ENCODE data around the gene SYNC.
"Not testable (repeated sequence)": the region's sequence is repeated elsewhere in the genome, so short reads cannot be mapped to it uniquely, and the experiment has no call there.

SYNC gene

DNA sequence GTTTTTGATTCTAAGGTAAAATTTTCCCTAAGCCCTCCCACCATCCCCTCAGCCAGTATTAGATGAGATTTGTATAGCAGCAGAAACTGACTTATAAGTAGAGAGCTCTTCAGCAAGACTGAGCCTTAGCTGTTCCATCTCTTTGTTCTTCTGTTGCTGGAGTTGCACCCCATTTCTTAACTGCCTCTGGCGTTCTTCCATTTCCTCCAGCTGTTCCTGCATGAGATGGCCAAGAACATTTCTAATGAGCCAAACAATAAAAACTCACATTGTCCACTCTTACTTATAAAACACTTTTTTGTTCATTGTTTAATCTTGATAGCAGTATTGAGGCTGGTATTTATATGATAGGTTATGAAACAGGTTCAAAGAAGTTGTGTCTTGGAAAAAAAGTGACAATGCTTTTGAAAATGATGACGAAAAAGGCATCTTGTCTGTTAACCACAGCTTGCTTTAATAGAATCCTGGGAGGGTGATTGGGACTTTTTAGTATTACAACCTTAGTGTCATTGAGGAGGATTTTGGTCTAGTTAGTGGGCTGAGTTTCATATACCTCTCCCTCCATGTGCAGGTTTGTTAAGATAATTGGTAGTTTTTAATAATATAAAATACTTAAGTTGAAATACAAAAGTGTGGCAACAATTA, 18.3 kb downstream of the SYNC start:
- DNase-seq, result no peak

DNA sequence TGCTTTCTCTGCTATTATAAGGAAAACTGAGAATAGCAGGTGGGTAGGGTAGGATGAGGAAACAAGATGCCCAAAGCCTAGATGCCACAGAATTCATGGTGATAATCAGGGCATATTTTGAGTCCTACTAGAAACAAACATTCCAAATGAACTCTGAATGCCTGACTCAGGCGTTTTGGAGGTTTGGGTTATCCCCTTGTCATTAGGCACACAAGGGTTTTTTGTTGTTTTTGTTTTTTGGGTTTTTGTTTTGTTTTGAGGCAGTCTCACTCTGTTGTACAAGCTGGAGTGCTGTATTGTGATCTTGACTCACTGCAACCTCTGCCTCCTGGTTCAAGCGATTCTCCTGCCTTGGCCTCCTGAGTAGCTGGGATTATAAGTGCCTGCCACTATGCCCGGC, 19.2 kb downstream of the SYNC start:
- DNase-seq, result no peak

DNA sequence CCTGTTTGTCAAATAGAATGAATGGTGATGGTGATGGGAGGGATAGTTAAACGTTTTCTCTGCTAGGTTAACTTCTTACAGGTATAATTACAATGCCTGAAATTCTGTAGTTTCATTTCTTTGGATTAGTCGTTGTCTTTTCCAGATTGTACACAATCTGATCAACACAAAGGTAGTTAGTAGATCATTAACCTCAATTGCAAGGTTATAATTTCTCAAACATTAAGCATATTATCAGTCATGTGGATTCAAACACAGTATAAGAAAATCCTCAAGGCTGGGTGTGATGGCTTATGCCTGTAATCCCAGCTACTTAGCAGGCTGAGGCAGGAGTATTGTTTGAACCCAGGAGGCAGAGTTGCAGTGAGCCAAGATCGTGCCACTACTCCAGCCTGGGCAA, 20.6 kb downstream of the SYNC start:
- DNase-seq, result no peak

DNA sequence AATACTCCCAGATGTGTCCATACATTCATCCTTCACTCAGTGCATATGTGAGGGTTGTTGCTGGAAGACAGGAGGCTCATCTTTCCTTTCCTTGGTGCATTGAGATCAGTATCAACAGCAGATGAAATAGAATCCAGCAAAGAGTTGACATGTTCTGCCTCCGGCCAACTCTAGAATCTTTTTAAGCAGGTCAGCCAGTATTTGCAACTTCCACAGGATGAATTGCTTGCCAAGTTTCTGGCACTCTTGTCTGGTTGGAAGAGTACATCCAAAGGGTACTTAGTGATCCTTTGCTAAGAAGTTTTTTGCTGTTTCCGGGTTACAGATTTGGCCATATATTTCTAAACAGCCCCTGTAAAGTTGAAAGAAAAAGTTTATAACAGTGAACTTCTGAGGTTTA, 21.1 kb downstream of the SYNC start:
- no peak for DNase-seq

DNA sequence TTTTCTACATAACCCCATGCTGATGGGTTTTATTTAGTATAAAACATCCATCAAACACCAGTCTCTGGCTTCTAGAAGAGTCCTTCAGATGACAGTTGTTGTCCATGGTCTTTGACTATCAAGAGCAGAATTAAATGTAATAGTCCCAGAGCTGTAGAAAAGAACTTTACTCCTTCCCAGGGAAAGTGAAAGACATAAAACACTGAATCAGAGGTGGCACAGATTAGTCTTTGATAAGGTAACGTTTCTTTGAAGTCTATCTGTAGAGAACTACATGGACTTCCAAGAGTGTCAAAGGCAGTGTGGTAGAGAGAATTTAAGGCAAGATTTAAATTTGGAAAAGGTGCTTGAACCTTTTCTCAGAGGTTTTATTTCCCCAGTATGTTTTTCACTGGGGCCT, 21.9 kb downstream of the SYNC start:
- no peak for DNase-seq

DNA sequence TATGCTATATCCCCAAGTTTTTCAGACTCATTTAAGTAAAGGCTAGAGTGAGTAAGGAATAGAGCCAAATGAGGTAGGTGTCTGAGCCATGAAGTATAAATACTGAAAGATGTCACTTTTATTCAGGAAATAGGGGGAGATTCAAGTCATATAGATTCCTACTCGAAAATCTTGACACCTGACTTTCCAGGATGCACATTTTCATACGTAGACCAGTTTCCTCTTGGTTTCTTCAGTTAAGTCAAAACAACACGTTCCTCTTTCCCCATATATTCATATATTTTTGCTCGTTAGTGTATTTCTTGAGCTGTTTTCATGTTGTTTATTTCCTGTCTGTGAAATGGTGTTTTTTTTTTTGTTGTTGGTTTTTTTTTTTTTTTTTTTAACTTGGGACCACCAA, 22.6 kb downstream of the SYNC start:
- not testable (repeated sequence) for DNase-seq

DNA sequence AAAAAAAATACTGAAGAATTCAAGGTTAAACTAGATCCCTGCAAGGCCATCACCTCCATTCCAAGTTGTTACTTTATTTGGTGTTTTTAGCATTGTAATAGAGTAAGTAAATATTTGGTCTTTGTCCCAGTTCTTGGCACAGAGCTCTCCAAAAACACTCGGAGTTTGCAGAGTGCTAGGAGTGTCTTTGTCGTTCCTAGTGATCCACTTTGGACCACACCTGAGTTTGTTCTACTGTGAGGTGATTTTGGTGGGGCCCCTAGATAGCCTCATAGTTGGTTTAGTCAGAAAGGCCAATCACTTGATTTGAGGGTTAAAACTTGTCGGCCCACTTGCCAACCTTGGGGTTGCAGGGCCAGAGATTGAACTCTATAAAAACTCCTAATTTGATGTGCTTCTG, 25.6 kb downstream of the SYNC start:
- no peak for DNase-seq

DNA sequence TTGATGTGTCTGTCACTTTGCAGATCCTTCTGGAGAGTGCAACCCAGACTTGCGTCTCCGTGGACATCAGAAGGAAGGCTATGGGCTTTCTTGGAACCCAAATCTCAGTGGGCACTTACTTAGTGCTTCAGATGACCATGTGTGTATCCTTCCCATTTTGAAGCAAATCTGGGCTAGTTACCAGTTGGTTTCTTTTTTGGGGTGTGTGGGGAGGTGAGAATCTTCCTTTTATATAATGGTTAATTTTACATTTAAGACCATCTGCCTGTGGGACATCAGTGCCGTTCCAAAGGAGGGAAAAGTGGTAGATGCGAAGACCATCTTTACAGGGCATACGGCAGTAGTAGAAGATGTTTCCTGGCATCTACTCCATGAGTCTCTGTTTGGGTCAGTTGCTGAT, 33.9 kb downstream of the SYNC start:
- not testable (repeated sequence) for DNase-seq

DNA sequence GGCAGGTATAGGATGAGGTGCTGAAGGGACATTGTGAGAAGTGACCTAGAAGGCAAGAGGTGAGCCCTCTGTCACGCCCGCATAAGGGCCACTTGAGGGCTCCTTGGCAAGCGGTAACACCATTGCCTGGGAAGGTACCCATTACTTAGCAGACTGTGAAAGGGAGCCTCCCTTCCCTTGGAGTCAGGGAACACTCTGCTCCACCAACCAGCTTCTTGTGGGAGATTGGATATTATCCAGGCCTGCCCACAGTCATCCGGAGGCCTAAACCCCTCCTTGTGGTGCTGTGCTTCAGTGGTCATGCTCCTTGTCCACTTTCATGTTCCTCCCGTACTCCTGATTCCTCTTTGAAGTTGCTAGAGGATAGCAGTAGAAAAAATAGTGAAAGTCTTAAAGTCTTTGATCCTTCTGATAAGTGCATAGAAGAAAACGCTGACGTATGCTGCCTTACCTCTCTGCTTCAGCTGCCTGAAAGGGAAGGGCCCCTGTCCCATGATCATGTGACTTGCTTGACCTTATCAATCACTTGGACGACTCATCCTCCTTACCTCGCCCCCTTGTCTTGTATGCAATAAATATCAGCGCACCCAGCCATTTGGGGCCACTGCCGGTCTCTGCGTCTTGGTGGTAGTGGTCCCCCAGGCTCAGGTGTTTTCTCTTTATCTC, 35.5 kb downstream of the SYNC start:
- DNase-seq, result no peak

DNA sequence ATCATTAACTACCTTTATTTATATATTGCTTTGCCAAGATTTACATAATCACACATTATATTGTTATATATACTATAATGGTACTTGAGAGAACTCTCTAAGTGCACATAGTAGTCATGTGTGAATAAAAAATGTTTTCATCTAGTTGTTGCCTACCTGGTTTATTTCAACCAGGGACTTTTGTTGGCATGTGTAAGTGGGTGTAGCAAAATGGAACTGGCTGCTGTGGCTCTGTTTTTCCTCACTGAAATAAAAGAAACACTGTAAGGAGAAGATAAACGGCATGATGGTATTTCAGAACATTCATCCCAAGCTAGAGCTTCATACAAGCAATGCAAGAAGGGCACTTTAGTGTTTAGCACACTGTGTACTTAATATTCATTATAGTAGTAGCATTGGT, 36.7 kb downstream of the SYNC start:
- no peak for DNase-seq

DNA sequence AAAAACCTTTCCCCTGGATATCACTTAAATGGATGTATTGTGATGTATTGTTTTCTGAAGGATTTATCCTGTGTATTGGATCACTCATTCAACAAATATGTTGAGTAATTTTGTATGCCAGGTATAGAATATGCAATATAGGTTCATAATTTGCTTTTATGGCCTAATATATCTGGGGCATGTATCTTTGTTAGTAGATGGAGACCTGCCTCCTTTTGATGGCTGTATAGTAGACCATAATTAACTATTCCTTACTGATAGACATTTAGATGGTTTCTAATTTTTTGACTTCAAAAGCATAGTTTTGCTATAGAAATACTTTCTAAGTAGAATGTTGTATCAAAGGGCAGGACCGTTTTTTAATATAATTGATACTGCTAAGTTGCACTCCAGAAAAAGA, 43.0 kb downstream of the SYNC start:
- DNase-seq, result no peak

DNA sequence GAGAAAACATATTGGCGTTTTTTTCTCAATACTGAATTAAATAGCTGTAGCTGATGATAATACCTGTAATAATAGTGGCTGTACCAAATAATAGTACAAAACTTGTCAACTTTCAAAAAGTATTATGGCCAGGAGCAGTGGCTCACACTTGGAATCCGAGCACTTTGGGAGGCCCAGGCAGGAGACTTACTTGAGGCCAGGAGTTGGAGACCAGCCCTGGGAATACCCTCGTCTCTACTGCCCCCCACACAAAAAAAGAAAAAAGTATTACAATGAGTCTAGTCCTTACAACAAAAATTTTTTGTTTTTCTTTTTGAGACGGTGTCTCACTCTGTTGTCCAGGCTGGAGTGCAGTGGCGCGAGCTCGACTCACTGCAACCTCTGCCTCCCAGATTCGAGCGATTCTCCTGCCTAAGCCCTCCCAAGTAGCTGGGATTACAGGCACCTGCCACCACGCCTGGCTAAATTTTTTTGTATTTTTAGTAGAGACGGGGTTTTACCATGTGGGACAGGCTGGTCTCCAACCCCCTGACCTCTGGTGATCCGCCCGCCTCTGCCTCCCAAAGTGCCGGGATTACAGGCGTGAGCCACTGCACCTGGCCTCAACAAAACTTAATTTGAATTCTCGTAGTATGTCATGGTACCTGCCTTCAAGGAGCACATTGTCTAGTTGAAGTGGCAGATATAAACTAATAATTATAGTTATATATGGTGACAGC, 50.2 kb downstream of the SYNC start:
- no peak for DNase-seq

DNA sequence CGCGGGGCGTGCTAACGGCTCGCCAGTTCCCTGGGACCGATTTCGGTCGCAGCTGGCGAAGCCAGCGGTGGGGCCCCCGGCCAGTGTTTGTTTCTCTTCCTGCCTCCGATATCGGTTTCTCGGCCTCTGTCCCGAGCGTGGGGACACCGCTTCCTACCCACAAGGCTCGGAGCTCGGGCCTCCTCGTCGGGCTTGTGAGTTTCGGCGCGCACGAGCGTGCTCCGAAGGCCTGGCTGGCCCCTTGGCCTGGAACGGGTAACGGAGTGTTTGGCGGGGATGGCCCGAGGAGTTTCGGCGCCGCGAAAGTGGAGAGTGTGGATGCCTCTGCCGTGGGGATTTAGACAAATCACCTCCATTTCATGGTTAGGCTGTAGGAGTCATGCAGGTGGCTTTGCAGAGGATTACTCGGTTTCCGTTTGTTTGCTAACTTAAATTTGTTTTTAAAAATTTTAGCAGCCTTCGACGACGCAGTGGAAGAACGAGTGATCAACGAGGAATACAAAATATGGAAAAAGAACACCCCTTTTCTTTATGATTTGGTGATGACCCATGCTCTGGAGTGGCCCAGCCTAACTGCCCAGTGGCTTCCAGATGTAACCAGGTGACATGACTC, 51.0 kb downstream of the SYNC start:
- no peak for DNase-seq

DNA sequence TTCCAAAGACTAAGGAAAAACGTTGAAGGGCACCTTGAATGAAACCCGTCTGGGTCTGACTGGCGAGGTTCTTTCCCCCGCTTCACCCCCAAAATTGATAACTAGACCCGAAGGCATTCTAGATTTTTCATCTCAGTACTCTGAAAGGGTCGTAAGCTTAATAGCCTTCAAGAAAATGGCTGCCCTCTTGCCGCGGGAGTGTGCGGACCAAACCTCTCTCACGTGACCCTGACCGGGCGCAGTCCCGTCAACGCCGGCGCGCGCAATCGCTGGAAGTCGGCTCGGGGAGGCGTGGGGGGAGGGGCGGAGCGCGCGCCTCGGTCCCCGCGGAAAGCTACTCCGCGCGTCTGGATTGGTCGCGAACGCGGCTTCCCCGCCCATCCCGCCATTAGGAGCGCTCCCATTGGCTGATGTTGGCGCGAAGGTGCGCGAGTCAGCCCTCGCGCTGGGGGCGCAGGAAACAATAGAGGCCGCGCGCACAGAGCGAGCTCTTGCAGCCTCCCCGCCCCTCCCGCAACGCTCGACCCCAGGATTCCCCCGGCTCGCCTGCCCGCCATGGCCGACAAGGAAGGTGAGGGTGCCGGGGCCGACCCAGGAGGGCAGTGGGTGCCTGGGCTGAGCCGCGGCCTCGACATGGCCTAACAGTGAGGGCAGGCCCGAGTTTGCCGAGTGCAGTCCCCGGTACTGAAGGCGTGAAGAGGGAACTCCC, 51.7 kb downstream of the SYNC start, which contains the start of gene RBBP4:
Gene RBBP4, plus strand, starts transcription at position 457 of the 709 bp plus-strand sequence. Its CDS starts 99 bp downstream, at position 556.
- DNase-seq, result peak; percentile 98

DNA sequence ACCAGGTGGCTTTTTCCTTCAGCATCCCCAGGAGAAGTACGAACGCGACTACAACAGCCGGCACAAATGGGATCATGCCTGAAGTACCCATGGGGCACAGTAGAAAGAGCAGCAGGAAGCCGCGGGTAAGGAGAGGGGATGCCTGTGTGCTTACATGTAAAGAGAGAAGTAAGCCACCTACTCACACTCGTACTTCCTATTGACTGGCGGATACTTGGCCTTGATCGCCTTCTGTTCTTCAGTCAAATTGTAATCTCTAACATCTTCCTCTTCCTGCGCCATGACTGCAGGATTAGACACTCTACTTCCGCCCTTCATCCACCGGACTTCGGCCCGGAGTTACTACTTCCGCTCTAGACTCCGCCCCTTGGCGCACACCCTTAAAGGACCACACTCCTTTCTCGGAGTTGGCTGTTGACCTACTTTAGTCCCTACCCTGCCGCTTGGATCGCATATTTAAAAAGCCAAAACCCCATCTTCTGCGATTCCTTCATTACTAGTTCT, 52.3 kb downstream of the SYNC start, which contains the start of gene ZBTB8OS:
Gene ZBTB8OS, minus strand, starts transcription at position 303 of the 504 bp plus-strand sequence. Its CDS starts 21 bp downstream, at position 282.
- DNase-seq, result peak; percentile 90

DNA sequence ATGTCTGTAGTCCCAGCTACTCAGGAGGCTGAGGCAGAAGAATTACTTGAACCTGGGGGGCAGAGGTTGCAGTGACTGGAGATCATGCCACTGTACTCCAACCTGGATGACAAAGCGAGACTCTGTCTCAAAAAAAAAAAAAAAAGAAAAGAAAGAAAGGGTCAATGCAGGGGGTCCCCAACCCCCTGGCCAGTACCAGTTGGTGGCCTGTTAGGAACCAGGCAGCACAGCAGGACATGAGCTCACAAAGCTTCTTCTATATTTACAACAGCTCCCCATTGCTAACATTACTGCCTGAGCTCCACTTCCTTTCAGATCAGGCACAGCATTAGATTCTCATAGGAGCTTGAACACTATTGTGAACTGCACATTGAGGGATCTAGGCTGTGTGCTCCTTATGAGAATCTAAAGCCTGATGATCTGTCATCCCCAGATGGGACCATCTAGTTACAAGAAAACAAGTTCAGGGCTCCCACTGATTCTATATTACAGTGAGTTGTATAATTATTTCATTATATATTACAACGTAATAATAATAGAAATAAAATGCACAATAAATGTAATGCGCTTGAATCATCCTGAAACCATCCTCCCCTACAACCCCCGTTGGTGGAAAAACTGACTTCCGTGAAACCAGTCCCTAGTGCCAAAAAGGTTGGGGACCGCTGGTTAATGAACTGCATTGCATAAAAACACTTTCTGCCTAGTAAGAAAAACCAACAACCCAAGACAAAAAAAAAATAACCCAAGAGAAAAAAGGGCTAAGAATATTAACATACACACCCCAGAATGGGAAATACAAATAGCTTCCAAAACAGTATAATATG, 55.0 kb downstream of the SYNC start:
- peak; percentile 9 for DNase-seq

DNA sequence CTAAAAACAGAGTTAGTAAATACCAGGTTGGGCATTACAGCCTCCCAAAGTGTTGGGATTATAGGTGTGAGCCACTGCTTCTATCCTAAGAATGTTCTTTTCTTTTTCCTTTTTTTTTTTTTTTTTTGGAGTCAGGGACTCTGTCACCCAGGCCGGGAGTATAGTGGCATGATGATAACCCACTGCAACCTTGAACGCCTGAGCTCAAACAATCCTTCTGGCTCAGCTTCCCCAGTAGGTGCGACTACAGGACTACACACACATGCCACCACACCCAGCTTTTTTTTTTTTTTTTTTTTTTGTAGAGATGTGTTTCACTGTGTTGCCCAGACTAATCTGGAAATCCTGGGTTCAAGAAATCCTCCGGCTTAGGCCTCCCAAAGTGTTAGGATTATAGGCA, 58.1 kb downstream of the SYNC start:
- no peak for DNase-seq

DNA sequence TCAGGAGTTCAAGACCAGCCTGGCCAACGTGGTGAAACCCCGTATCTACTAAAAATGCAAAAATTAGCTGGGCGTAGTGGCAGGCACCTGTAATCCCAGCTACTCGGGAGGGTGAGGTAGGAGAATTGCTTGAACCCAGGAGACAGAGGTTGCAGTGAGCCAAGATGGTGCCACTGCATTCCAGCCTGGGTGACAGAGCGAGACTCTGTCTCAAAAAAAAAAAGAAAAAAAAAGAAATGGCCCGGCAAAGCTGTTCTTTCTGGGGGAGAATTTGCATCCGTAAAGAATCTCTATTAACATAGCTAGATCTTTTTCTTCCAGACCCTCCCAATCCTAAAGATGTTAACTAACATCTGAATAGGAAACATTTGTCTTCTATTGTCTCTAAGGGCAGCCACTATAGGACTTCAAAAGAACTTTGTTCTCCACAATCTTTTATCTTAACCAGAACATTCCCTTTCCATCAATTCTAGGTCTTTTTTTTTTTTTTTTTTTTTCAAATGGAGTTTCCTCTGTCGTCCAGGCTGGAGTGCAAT, 60.2 kb downstream of the SYNC start:
- not testable (repeated sequence) for DNase-seq

DNA sequence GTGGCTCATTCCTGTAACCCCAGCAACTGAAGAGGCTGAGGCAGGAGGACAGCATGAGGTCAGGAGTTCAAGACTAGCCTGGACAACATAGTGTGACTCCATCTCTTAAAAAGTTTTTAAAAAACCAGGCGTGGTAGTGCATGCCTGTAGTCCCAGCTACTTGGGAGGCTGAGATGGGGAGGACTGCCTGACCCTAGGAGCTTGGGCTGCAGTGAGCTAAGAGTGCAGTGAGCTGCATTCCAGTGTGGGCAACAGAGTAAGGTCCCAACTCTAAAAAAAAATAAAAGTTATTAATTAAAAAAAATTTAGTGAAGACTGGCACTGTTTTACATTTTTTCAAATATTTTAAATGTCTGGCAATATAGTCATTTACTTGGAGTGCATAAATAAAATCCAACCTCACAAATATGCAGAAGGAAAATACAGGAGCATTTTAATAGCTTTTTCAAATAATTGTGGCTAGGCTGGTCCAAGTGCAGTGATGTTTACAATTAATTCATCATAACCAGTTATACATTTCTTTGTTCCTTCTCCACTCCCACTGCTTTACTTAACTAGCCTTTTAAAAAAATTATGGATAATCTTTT, 63.0 kb downstream of the SYNC start:
- DNase-seq, result no peak

DNA sequence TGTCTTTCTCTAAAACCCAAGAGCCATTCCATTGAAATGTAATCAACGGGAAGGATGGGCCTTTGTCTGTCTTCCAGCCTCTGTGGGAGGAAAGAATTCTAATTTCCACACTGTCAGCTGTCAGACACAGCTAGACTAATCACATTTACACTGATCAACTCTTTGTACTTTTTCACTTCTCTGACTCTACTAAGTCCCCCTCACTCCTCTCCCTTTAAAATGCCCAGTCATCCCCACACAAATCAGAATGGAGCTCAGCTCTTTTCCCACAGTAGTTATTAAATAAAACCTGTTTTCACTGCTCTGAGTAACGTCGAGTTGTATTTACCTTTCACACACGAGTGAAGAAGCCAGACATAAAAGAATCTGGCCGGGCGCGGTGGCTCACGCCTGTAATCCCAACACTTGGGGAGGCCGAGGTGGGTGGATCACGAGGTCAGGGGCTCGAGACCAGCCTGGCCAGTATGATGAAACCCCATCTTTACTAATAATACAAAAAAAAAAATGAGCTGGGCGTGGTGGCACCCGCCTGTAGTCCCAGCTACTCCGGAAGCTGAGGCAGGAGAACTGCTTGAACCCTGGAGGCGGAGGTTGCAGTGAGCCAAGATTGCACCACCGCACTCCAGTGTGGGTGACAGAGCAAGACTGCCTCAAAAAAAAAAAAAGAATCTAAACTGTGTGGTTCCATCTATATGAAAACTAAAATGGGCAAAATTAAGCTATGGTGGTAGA, 65.5 kb downstream of the SYNC start:
- no peak for DNase-seq
